Liver (tissue), 9 donors: ENCODE data around the gene PRKD1. TPM values are rescaled to one million over a fixed set of nuclear protein-coding genes. Genes with fewer than 3 reads are reported as not detected.

ENCODE experiments used
- DNase-seq: peaks from one replicate; pipeline ENCODE4 v3.0.0-alpha.2; 2017; ENCODE audit warnings: low spot score
- H3K27ac ChIP-seq, 2 donors: one replicate each; pipeline ENCODE4 v1.7.0; 2013; ENCODE audit warnings: inconsistent platforms in 2 of 2, low read length in 2 of 2, control low read depth in 1 of 2, low read depth in 1 of 2, mild to moderate bottlenecking in 1 of 2
- H3K27me3 ChIP-seq, 4 donors: one replicate each; pipeline versions ENCODE4 v1.6.1 to v1.7.0; 2013; ENCODE audit warnings: low read length in 3 of 4, inconsistent platforms in 1 of 4, mild to moderate bottlenecking in 1 of 4, moderate library complexity in 1 of 4; ENCODE audit not compliant: control insufficient read depth in 4 of 4, insufficient read depth in 4 of 4
- H3K36me3 ChIP-seq, 4 donors: one replicate each; pipeline versions ENCODE4 v1.6.1 to v1.7.0; 2013; ENCODE audit warnings: low read length in 3 of 4, mild to moderate bottlenecking in 3 of 4, low read depth in 1 of 4, moderate library complexity in 1 of 4; ENCODE audit not compliant: control insufficient read depth in 4 of 4, insufficient read depth in 3 of 4
- H3K4me1 ChIP-seq, 4 donors: one replicate each; pipeline versions ENCODE4 v1.6.1 to v1.7.0; 2013; ENCODE audit warnings: low read length in 3 of 4, mild to moderate bottlenecking in 3 of 4, moderate library complexity in 1 of 4; ENCODE audit not compliant: control insufficient read depth in 4 of 4, insufficient read depth in 4 of 4
- H3K4me3 ChIP-seq, 3 donors: one replicate each; pipeline versions ENCODE4 v1.6.1 to v1.7.0; 2013; ENCODE audit warnings: low read length in 3 of 3, control low read depth in 1 of 3, low read depth in 1 of 3, mild to moderate bottlenecking in 1 of 3
- H3K9ac ChIP-seq, 2 donors: one replicate each; pipeline ENCODE4 v1.7.0; 2013; ENCODE audit warnings: low read length in 2 of 2, mild to moderate bottlenecking in 2 of 2, moderate library complexity in 2 of 2, control low read depth in 1 of 2, low read depth in 1 of 2
- H3K9me3 ChIP-seq, 4 donors: one replicate each; pipeline versions ENCODE4 v1.6.1 to v1.7.0; 2013; ENCODE audit warnings: low read length in 3 of 4; ENCODE audit not compliant: control insufficient read depth in 4 of 4
- FOXA1 ChIP-seq: IDR thresholded peaks from 2 replicates; pipeline ENCODE4 v1.6.1; 2016; ENCODE audit warnings: antibody characterized with exemption
- GABPA ChIP-seq, 2 donors: IDR thresholded peaks in 1 of 2; conservative IDR thresholded peaks in 1 of 2; 2 replicates each; pipeline ENCODE4 v1.6.1; 2016; ENCODE audit warnings: antibody characterized with exemption in 2 of 2, mild to moderate bottlenecking in 1 of 2, moderate library complexity in 1 of 2
- HNF4G ChIP-seq: IDR thresholded peaks from 2 replicates; pipeline ENCODE4 v1.6.1; 2016; ENCODE audit warnings: antibody characterized with exemption
- MAX ChIP-seq: IDR thresholded peaks from 2 replicates; pipeline ENCODE4 v1.6.1; 2016; ENCODE audit warnings: antibody characterized with exemption
- NR2F2 ChIP-seq: IDR thresholded peaks from 2 replicates; pipeline ENCODE4 v1.6.1; 2016; ENCODE audit warnings: antibody characterized with exemption
- RAD21 ChIP-seq, 2 donors: IDR thresholded peaks; 2 replicates each; pipeline ENCODE4 v1.6.1; 2016; ENCODE audit warnings: antibody characterized with exemption in 2 of 2, mild to moderate bottlenecking in 2 of 2
- REST ChIP-seq: IDR thresholded peaks from 2 replicates; pipeline ENCODE4 v1.6.1; 2016; ENCODE audit warnings: antibody characterized with exemption, mild to moderate bottlenecking
- RXRA ChIP-seq, 2 donors: IDR thresholded peaks; 2 replicates each; pipeline ENCODE4 v1.6.1; 2017 to 2018; ENCODE audit warnings: antibody characterized with exemption in 2 of 2, mild to moderate bottlenecking in 1 of 2
- SP1 ChIP-seq: IDR thresholded peaks from 2 replicates; pipeline ENCODE4 v1.6.1; 2018; ENCODE audit warnings: antibody characterized with exemption, mild to moderate bottlenecking
- YY1 ChIP-seq: IDR thresholded peaks from 2 replicates; pipeline ENCODE4 v1.6.1; 2016; ENCODE audit warnings: antibody characterized with exemption, mild to moderate bottlenecking
- WGBS: extraction: QIAGEN DNeasy Blood & Tissue Kit; methylation state at CpG from one replicate; pipeline ENCODE4 v1.1.7; 2013; 5-methylcytosine and 5-hydroxymethylcytosine counted together
- polyA plus RNA-seq, 2 donors: library from polyadenylated mRNA; stranded (reverse) in 1 of 2; unstranded in 1 of 2; fragments of 200-250 nt in 1 of 2; fragments of >200 nt in 1 of 2; fragmentation: Nextera tagmentation in 1 of 2; extraction: Ambion mirVana in 1 of 2; gene quantifications; one replicate each; pipeline versions ENCODE4 v1.2.1 to v1.2.3, GENCODE V29; 2013 to 2015
- total RNA-seq, 2 donors: library from RNA; depleted of rRNA; stranded (reverse); fragments of >200 nt; gene quantifications; one replicate each; pipeline ENCODE4 v1.2.3, GENCODE V29; 2014
- TF ChIP-seq, protein P1 (sequence below): fragments of 150-350 bp; IDR thresholded peaks from 2 replicates; pipeline ENCODE4 v1.5.1; 2017; ENCODE audit warnings: improper control_type of control experiment, low read depth, low read length; ENCODE audit not compliant: missing input control
- donor health status: healthy.
- donor health status: healthy.
- donor health status: healthy.
- donor health status: healthy.
- donor health status: healthy.

PRKD1 gene
- total and polyA plus RNA-seq, 4 donors, result 0.85 to 5.0 (median 0.99) TPM

GRCh38 chr14:29757711-29758233, 169.9 kb downstream of the PRKD1 start:
- WGBS, result 54% methylated on average over 3 of the region's 3 CpGs
- DNase-seq, result no peak
- no peaks in the 10 kb centered on the region for H3K36me3 ChIP-seq
- TF ChIP-seq RXRA (IDR thresholded peaks at IDR 0.05), result no peak
- no peak for TF ChIP-seq FOXA1
- TF ChIP-seq GABPA (IDR thresholded peaks at IDR 0.05 in 1 of 2, conservative IDR thresholded peaks at IDR 0.05 in 1 of 2), result no peak
- no peak for TF ChIP-seq RAD21 (IDR thresholded peaks at IDR 0.05)
- no peak for TF ChIP-seq SP1
- TF ChIP-seq HNF4G, result no peak
- TF ChIP-seq MAX, result no peak
- no peak for TF ChIP-seq NR2F2
- TF ChIP-seq YY1, result no peak
- TF ChIP-seq, protein P1, sequence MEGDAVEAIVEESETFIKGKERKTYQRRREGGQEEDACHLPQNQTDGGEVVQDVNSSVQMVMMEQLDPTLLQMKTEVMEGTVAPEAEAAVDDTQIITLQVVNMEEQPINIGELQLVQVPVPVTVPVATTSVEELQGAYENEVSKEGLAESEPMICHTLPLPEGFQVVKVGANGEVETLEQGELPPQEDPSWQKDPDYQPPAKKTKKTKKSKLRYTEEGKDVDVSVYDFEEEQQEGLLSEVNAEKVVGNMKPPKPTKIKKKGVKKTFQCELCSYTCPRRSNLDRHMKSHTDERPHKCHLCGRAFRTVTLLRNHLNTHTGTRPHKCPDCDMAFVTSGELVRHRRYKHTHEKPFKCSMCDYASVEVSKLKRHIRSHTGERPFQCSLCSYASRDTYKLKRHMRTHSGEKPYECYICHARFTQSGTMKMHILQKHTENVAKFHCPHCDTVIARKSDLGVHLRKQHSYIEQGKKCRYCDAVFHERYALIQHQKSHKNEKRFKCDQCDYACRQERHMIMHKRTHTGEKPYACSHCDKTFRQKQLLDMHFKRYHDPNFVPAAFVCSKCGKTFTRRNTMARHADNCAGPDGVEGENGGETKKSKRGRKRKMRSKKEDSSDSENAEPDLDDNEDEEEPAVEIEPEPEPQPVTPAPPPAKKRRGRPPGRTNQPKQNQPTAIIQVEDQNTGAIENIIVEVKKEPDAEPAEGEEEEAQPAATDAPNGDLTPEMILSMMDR, result no peak
- TF ChIP-seq REST, result no peak
- H3K4me3 ChIP-seq, result no peak overlapping the region
- H3K4me1 ChIP-seq, result no peaks in the 10 kb centered on the region
- H3K9ac ChIP-seq, result no peak overlapping the region
- H3K27me3 ChIP-seq, result no peaks in the 10 kb centered on the region
- no peak overlapping the region for H3K27ac ChIP-seq
- no peaks in the 10 kb centered on the region for H3K9me3 ChIP-seq

- DNase-seq, result no peak
- no peak overlapping the region for H3K9ac ChIP-seq
- no peaks in the 10 kb centered on the region for H3K4me1 ChIP-seq
- H3K27ac ChIP-seq, result no peak overlapping the region
- no peak overlapping the region for H3K4me3 ChIP-seq
- H3K9me3 ChIP-seq, result no peaks in the 10 kb centered on the region
- WGBS, result 77% methylated on average over 1 of the region's 1 CpG
- no peaks in the 10 kb centered on the region for H3K27me3 ChIP-seq
- TF ChIP-seq SP1, result no peak
- TF ChIP-seq, protein P1, result no peak
- no peaks in the 10 kb centered on the region for H3K36me3 ChIP-seq
These were observed 170.4 kb downstream of the PRKD1 start for GRCh38 chr14:29757188-29757680.
